Frontal cortex (tissue), 4 donors: ENCODE data around the gene SSRP1. TPM values are rescaled to one million over a fixed set of nuclear protein-coding genes. Genes with fewer than 3 reads are reported as not detected.
"Not testable (repeated sequence)": the region's sequence is repeated elsewhere in the genome, so short reads cannot be mapped to it uniquely, and the experiment has no call there.

ENCODE experiments used
- DNase-seq, 2 donors: peaks; one replicate each; pipeline ENCODE4 v3.0.0; 2012; ENCODE audit warnings: low spot score in 2 of 2
- FAIRE-seq: peaks from 2 replicates; lab custom pipeline; 2012; peaks lifted over from hg19 to GRCh38; lab: Jason Lieb, UNC
- total RNA-seq: library from RNA; depleted of rRNA; stranded (reverse); fragments of >200 nt; gene quantifications from one replicate; pipeline ENCODE4 v1.2.3, GENCODE V29; 2014
- donor health status: control.
- donor health status: control.
- donor health status: control.

Gene SSRP1
- total RNA-seq, 1 donor from 2014 or later: 53.8 TPM

GRCh38 chr11:57306940-57307565 lies 28.6 kb downstream of the SSRP1 start:
- FAIRE-seq (no peak), DNase-seq (peak in 1 of 2 donors; percentile 4)

- peak in 1 of 2 donors; percentile 5 for DNase-seq
- no peak for FAIRE-seq
Measured at GRCh38 chr11:57306161-57306876, 29.4 kb downstream of the SSRP1 start.

GRCh38 chr11:57305523-57305922 lies 30.2 kb downstream of the SSRP1 start:
- DNase-seq (no peak), FAIRE-seq (no peak)

GRCh38 chr11:57303990-57304579 lies 31.6 kb downstream of the SSRP1 start:
- peak in 1 of 2 donors; percentile 4 for DNase-seq
- FAIRE-seq: no peak

GRCh38 chr11:57303280-57303989 lies 32.3 kb downstream of the SSRP1 start:
- DNase-seq: no peak
- FAIRE-seq: no peak

- FAIRE-seq (no peak), DNase-seq (no peak)
Measured at GRCh38 chr11:57302489-57302888, 33.2 kb downstream of the SSRP1 start.

- DNase-seq (peak in 1 of 2 donors; percentile 3), FAIRE-seq (no peak)
Measured at GRCh38 chr11:57301711-57302423, 33.8 kb downstream of the SSRP1 start.

- DNase-seq: peak in 1 of 2 donors; percentile 3
- no peak for FAIRE-seq
Measured at GRCh38 chr11:57300785-57301184, 34.9 kb downstream of the SSRP1 start.

GRCh38 chr11:57299150-57299737 lies 36.4 kb downstream of the SSRP1 start:
- FAIRE-seq (no peak), DNase-seq (no peak)

- DNase-seq (no peak), FAIRE-seq (no peak)
Measured at GRCh38 chr11:57297221-57297620, 38.5 kb downstream of the SSRP1 start.

- DNase-seq, FAIRE-seq: not testable (repeated sequence)
Measured at GRCh38 chr11:57296205-57296604, 39.5 kb downstream of the SSRP1 start.

GRCh38 chr11:57294225-57295131 lies 41.2 kb downstream of the SSRP1 start:
- FAIRE-seq (no peak), DNase-seq (peak in 1 of 2 donors; percentile 34)

- FAIRE-seq (no peak), DNase-seq (no peak)
Measured at GRCh38 chr11:57290288-57290687, 45.4 kb downstream of the SSRP1 start.

- no peak for FAIRE-seq
- no peak for DNase-seq
Measured at GRCh38 chr11:57288771-57289579, 46.7 kb downstream of the SSRP1 start.

- FAIRE-seq (no peak), DNase-seq (no peak)
Measured at GRCh38 chr11:57287884-57288283, 47.8 kb downstream of the SSRP1 start.

GRCh38 chr11:57283231-57283990 lies 52.3 kb downstream of the SSRP1 start:
- FAIRE-seq (no peak), DNase-seq (no peak)

GRCh38 chr11:57281546-57281945 lies 54.1 kb downstream of the SSRP1 start:
- FAIRE-seq: not testable (repeated sequence)

More at GRCh38 chr11:57281546-57281945, 54.1 kb downstream of the SSRP1 start:
- not testable (repeated sequence) for DNase-seq
